PFSK-1 (cell line): ENCODE data around the gene ABCA8.

Experiments used
- POLR2AphosphoS5 ChIP-seq: IDR thresholded peaks from 2 replicates; pipeline ENCODE4 v1.6.1; 2012; ENCODE audit warnings: low read depth, mild to moderate bottlenecking, control low read depth, low read length, moderate library complexity
- SIN3A ChIP-seq: IDR thresholded peaks from 2 replicates; pipeline ENCODE4 v1.6.1; 2012; ENCODE audit warnings: mild to moderate bottlenecking, low read length, moderate library complexity, borderline replicate concordance; ENCODE audit not compliant: insufficient read depth
- TAF1 ChIP-seq: IDR thresholded peaks from 2 replicates; pipeline ENCODE4 v1.6.1; 2012; ENCODE audit warnings: low read length, control low read depth, borderline replicate concordance; ENCODE audit not compliant: insufficient read depth
- TF ChIP-seq, protein P1 (sequence below), 2 experiments: IDR thresholded peaks; 2 replicates each; pipeline versions ENCODE4 v1.6.1 to v1.8.0; 2011 to 2012; ENCODE audit warnings: low read depth in 2 of 2, low read length in 2 of 2, control low read depth in 1 of 2, inconsistent platforms in 1 of 2, mild to moderate bottlenecking in 1 of 2, moderate library complexity in 1 of 2; ENCODE audit not compliant: insufficient read depth in 1 of 2

DNA sequence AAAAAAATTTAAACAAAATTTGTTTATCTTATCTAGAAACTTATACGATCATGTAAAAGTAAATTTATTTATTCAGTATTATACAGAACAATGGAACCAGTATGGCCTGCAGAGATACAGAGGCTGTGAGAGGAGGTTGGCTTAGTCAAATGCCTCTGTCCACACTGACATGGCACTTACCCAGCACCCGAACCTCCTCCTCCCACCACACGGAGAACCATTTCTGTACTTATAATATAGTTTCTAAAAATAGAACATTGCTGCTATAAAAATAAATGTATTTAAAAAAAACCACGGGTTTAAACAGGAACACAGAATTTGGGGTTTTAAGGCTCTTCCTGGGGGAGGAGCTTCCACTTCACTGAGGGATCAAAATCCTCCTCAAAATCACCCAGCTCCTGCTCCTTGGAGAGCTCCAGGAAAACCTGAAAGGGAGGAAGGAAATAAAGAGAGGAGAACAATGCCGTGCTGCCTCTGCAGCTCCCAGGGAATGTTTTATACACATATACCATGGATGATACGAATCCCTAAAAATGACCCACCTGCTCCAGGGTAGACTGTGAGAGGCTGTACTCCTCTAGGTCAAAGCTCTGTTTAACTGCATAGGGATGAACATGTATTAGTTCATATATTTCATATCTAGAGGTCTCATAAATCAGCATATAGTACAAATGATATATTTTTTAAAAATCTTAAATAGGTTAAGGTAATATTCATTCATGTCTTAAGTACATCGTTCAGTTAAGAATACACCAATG is 87.3 kb downstream of the ABCA8 start:
- TF ChIP-seq POLR2AphosphoS5 (no peak), SIN3A (no peak), TAF1 (no peak)
- TF ChIP-seq, protein P1, sequence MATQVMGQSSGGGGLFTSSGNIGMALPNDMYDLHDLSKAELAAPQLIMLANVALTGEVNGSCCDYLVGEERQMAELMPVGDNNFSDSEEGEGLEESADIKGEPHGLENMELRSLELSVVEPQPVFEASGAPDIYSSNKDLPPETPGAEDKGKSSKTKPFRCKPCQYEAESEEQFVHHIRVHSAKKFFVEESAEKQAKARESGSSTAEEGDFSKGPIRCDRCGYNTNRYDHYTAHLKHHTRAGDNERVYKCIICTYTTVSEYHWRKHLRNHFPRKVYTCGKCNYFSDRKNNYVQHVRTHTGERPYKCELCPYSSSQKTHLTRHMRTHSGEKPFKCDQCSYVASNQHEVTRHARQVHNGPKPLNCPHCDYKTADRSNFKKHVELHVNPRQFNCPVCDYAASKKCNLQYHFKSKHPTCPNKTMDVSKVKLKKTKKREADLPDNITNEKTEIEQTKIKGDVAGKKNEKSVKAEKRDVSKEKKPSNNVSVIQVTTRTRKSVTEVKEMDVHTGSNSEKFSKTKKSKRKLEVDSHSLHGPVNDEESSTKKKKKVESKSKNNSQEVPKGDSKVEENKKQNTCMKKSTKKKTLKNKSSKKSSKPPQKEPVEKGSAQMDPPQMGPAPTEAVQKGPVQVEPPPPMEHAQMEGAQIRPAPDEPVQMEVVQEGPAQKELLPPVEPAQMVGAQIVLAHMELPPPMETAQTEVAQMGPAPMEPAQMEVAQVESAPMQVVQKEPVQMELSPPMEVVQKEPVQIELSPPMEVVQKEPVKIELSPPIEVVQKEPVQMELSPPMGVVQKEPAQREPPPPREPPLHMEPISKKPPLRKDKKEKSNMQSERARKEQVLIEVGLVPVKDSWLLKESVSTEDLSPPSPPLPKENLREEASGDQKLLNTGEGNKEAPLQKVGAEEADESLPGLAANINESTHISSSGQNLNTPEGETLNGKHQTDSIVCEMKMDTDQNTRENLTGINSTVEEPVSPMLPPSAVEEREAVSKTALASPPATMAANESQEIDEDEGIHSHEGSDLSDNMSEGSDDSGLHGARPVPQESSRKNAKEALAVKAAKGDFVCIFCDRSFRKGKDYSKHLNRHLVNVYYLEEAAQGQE (IDR thresholded peaks at IDR 0.05; ENCODE audit: insufficient read depth in 1 of 2, low read depth in 2 of 2, low read length in 2 of 2): no peak
